Measurements from ENCODE around the gene PTPRF. TPM values are rescaled to one million over a fixed set of nuclear protein-coding genes. Genes with fewer than 3 reads are reported as not detected.
"Not testable (repeated sequence)": the region's sequence is repeated elsewhere in the genome, so short reads cannot be mapped to it uniquely, and the experiment has no call there.

The PTPRF gene
- total RNA-seq = 10 to 100 TPM in 1 of 2 donors, under 1 TPM in 1; 0.25 to 21.9 TPM

- no peaks in the 10 kb centered on the region for H3K9me3 Mint-ChIP-seq
- H3K27ac Mint-ChIP-seq = no peak within 1 kb of the TSS
- peak in 1 of 2 donors; percentile 64 for DNase-seq (ENCODE audit: low spot score in 2 of 2)
- ATAC-seq = peak in 1 of 2 donors; percentile 49
- H3K36me3 Mint-ChIP-seq = peaks cover 7 to 11% of the 10 kb centered on the region in 2 donors
These were observed at the start of gene PTPRF for GRCh38 chr1:43530483-43531106. Gene PTPRF (plus strand): TSS chr1:43530883. CDS start chr1:43545076, 14,193 bp downstream.

GRCh38 chr1:43481491-43481890 lies 49.2 kb upstream of the PTPRF start:
- DNase-seq (ENCODE audit: low spot score in 2 of 2) (no peak), ATAC-seq (no peak)
- no peaks in the 10 kb centered on the region for H3K36me3 Mint-ChIP-seq
- no peak overlapping the region for H3K27ac Mint-ChIP-seq
- H3K9me3 Mint-ChIP-seq = peaks cover 0 to 9% of the 10 kb centered on the region in 2 donors

- Mint-ChIP-seq H3K9me3 (peaks cover 0 to 13% of the 10 kb centered on the region in 2 donors), H3K36me3 (no peaks in the 10 kb centered on the region), H3K27ac (peak overlapping the region in 1 of 2 donors; percentile 20)
- ATAC-seq (no peak), DNase-seq (ENCODE audit: low spot score in 2 of 2) (no peak)
These were observed 48.5 kb upstream of the PTPRF start for GRCh38 chr1:43482215-43482614.

- ATAC-seq (no peak), DNase-seq (ENCODE audit: low spot score in 2 of 2) (no peak)
- Mint-ChIP-seq H3K9me3 (peaks cover 3 to 17% of the 10 kb centered on the region in 2 donors), H3K27ac (no peak overlapping the region), H3K36me3 (peaks cover 0 to 10% of the 10 kb centered on the region in 2 donors)
These were observed 46.3 kb upstream of the PTPRF start for GRCh38 chr1:43484367-43484766.

- H3K36me3 Mint-ChIP-seq = peaks cover 7 to 25% of the 10 kb centered on the region in 2 donors
- ATAC-seq = no peak
- H3K27ac Mint-ChIP-seq = no peak overlapping the region
- DNase-seq (ENCODE audit: low spot score in 2 of 2) = no peak
- peaks cover 13 to 37% of the 10 kb centered on the region in 2 donors for H3K9me3 Mint-ChIP-seq
These were observed 42.5 kb upstream of the PTPRF start for GRCh38 chr1:43488165-43488564.

GRCh38 chr1:43491061-43491460 lies 39.6 kb upstream of the PTPRF start:
- Mint-ChIP-seq H3K27ac (no peak overlapping the region), H3K36me3 (peaks cover 7 to 25% of the 10 kb centered on the region in 2 donors), H3K9me3 (peaks cover 13 to 31% of the 10 kb centered on the region in 2 donors)
- DNase-seq (ENCODE audit: low spot score in 2 of 2) (no peak), ATAC-seq (no peak)

GRCh38 chr1:43492826-43493225 lies 37.9 kb upstream of the PTPRF start:
- DNase-seq (ENCODE audit: low spot score in 2 of 2) (no peak), ATAC-seq (no peak)
- Mint-ChIP-seq H3K36me3 (peaks cover 7 to 25% of the 10 kb centered on the region in 2 donors), H3K27ac (no peak overlapping the region), H3K9me3 (peaks cover 11 to 21% of the 10 kb centered on the region in 2 donors)

GRCh38 chr1:43493661-43494450 lies 36.8 kb upstream of the PTPRF start:
- peak overlapping the region in 1 of 2 donors; percentile 48 for H3K27ac Mint-ChIP-seq
- H3K9me3 Mint-ChIP-seq = peaks cover 9 to 20% of the 10 kb centered on the region in 2 donors
- DNase-seq (ENCODE audit: low spot score in 2 of 2) (no peak), ATAC-seq (no peak)
- H3K36me3 Mint-ChIP-seq = peaks cover 7 to 20% of the 10 kb centered on the region in 2 donors

- Mint-ChIP-seq H3K9me3 (peaks cover 5 to 14% of the 10 kb centered on the region in 2 donors), H3K27ac (no peak overlapping the region), H3K36me3 (peaks cover under 1 to 8% of the 10 kb centered on the region in 2 donors)
- ATAC-seq = no peak
- DNase-seq (ENCODE audit: low spot score in 2 of 2) = no peak
These were observed 35.5 kb upstream of the PTPRF start for GRCh38 chr1:43495204-43495603.

- no peak for ATAC-seq
- no peak overlapping the region for H3K27ac Mint-ChIP-seq
These were observed 30.8 kb upstream of the PTPRF start for GRCh38 chr1:43499898-43500297.

GRCh38 chr1:43501806-43502205 lies 28.9 kb upstream of the PTPRF start:
- not testable (repeated sequence) for DNase-seq (ENCODE audit: low spot score in 2 of 2); H3K9me3 Mint-ChIP-seq; H3K36me3 Mint-ChIP-seq; ATAC-seq; H3K27ac Mint-ChIP-seq

More at GRCh38 chr1:43499898-43500297, 30.8 kb upstream of the PTPRF start:
- DNase-seq (ENCODE audit: low spot score in 2 of 2) = no peak
- Mint-ChIP-seq H3K36me3 (no peaks in the 10 kb centered on the region), H3K9me3 (no peaks in the 10 kb centered on the region)

- no peak overlapping the region for H3K27ac Mint-ChIP-seq
- DNase-seq (ENCODE audit: low spot score in 2 of 2) (no peak), ATAC-seq (no peak)
- H3K9me3 Mint-ChIP-seq = no peaks in the 10 kb centered on the region
- H3K36me3 Mint-ChIP-seq = no peaks in the 10 kb centered on the region
These were observed 27.1 kb upstream of the PTPRF start for GRCh38 chr1:43503534-43503933.

GRCh38 chr1:43505077-43505780 lies 25.5 kb upstream of the PTPRF start:
- H3K27ac Mint-ChIP-seq = no peak overlapping the region
- H3K9me3 Mint-ChIP-seq = no peaks in the 10 kb centered on the region
- no peaks in the 10 kb centered on the region for H3K36me3 Mint-ChIP-seq
- DNase-seq (ENCODE audit: low spot score in 2 of 2) (no peak), ATAC-seq (no peak)

GRCh38 chr1:43506233-43506632 lies 24.4 kb upstream of the PTPRF start:
- Mint-ChIP-seq H3K9me3 (no peaks in the 10 kb centered on the region), H3K36me3 (no peaks in the 10 kb centered on the region), H3K27ac (no peak overlapping the region)
- DNase-seq (ENCODE audit: low spot score in 2 of 2) = no peak
- no peak for ATAC-seq

GRCh38 chr1:43507296-43508295 lies 23.1 kb upstream of the PTPRF start:
- ATAC-seq (no peak), DNase-seq (ENCODE audit: low spot score in 2 of 2) (no peak)
- no peaks in the 10 kb centered on the region for H3K36me3 Mint-ChIP-seq
- no peaks in the 10 kb centered on the region for H3K9me3 Mint-ChIP-seq
- no peak overlapping the region for H3K27ac Mint-ChIP-seq
